IMR-90 (cell line): ENCODE data around the gene DTX1. TPM values are rescaled to one million over a fixed set of nuclear protein-coding genes. Genes with fewer than 3 reads are reported as not detected.

Source experiments
- ATAC-seq: fragments of 200-7000 bp; cut with Tn5 transposase; 2 replicates; pipeline ENCODE4 v1.9.1; 2020; ENCODE audit warnings: low read depth, mild to moderate bottlenecking, moderate library complexity
- BruUV-seq: library from RNA; stranded (reverse); fragments of 400-500 nt; replicated peaks from 2 replicates; lab custom pipeline; 2021; lab: Mats Ljungman, UMichigan
- CTCF ChIA-PET: fragments of 300-600 bp; formaldehyde crosslinking; extraction: SDS; loops from one replicate; lab custom pipeline; 2021; ENCODE audit warnings: antibody characterized with exemption; lab: Yijun Ruan, JAX
- POLR2A ChIA-PET: fragments of 300-600 bp; sonication (Branson Sonifier 250); formaldehyde crosslinking; loops from one replicate; lab custom pipeline; 2022; ENCODE audit warnings: antibody characterized with exemption; ENCODE audit not compliant: unreplicated experiment; lab: Charles Lee
- DNase-seq: peaks from one replicate; pipeline ENCODE4 v3.0.0; 2013
- H2AFZ ChIP-seq: replicated peaks from 2 replicates; pipeline ENCODE3; 2013; ENCODE audit warnings: low read length, mild to moderate bottlenecking; ENCODE audit not compliant: poor library complexity
- H2AK5ac ChIP-seq: 2 replicates; pipeline ENCODE4 v1.6.1; 2013; ENCODE audit warnings: low read depth, low read length, inconsistent platforms
- H2AK9ac ChIP-seq: replicated peaks from 2 replicates; pipeline ENCODE3; 2013; ENCODE audit warnings: mild to moderate bottlenecking, low read depth, low read length, moderate library complexity; ENCODE audit not compliant: poor library complexity
- H2BK120ac ChIP-seq: 2 replicates; pipeline ENCODE4 v1.6.1; 2013; ENCODE audit warnings: low read depth, low read length, inconsistent platforms
- H2BK15ac ChIP-seq: 3 replicates; pipeline ENCODE4 v1.6.1; 2013; ENCODE audit warnings: low read depth, low read length, inconsistent platforms
- H2BK20ac ChIP-seq: 2 replicates; pipeline ENCODE4 v1.6.1; 2013; ENCODE audit warnings: low read depth, mild to moderate bottlenecking, inconsistent platforms, low read length, moderate library complexity
- H2BK5ac ChIP-seq: 2 replicates; pipeline ENCODE4 v1.6.1; 2013; ENCODE audit warnings: mild to moderate bottlenecking, low read depth, low read length, inconsistent platforms; ENCODE audit not compliant: poor library complexity, severe bottlenecking
- H3K14ac ChIP-seq: replicated peaks from 2 replicates; pipeline ENCODE4 v1.6.1; 2013; ENCODE audit warnings: low read depth, low read length, inconsistent platforms
- H3K18ac ChIP-seq: 2 replicates; pipeline ENCODE4 v1.6.1; 2013; ENCODE audit warnings: low read depth, low read length, control low read depth
- H3K23ac ChIP-seq: 2 replicates; pipeline ENCODE4 v1.6.1; 2013; ENCODE audit warnings: low read depth, low read length, inconsistent platforms
- H3K27ac ChIP-seq: 2 replicates; pipeline ENCODE4 v1.5.1; 2013; ENCODE audit warnings: mild to moderate bottlenecking, control low read depth, low read length; ENCODE audit not compliant: insufficient read depth
- H3K27me3 ChIP-seq: 2 replicates; pipeline ENCODE4 v1.6.1; 2013; ENCODE audit warnings: low read length; ENCODE audit not compliant: control insufficient read depth, insufficient read depth
- H3K36me3 ChIP-seq: 2 replicates; pipeline ENCODE4 v1.6.1; 2013; ENCODE audit warnings: low read length, mixed read lengths; ENCODE audit not compliant: control insufficient read depth, insufficient read depth
- H3K4ac ChIP-seq: 2 replicates; pipeline ENCODE4 v1.6.1; 2013; ENCODE audit warnings: low read depth, low read length, inconsistent platforms
- H3K4me1 ChIP-seq: 2 replicates; pipeline ENCODE4 v1.6.1; 2013; ENCODE audit warnings: low read length, mixed read lengths; ENCODE audit not compliant: control insufficient read depth, insufficient read depth
- H3K4me2 ChIP-seq: 2 replicates; pipeline ENCODE4 v1.6.1; 2013; ENCODE audit warnings: low read depth, mild to moderate bottlenecking, control low read depth, low read length, moderate library complexity
- H3K4me3 ChIP-seq: 2 replicates; pipeline ENCODE4 v1.5.1; 2013; ENCODE audit warnings: low read depth, mild to moderate bottlenecking, control low read depth, low read length, moderate library complexity; ENCODE audit not compliant: insufficient read depth
- H3K56ac ChIP-seq: 2 replicates; pipeline ENCODE4 v1.6.1; 2013; ENCODE audit warnings: low read length, inconsistent platforms; ENCODE audit not compliant: insufficient read depth; ENCODE audit errors: extremely low read depth
- H3K79me1 ChIP-seq, 2 experiments: 2 replicates each; pipeline ENCODE4 v1.6.1; 2013; ENCODE audit warnings: low read length in 2 of 2, inconsistent platforms in 1 of 2, low read depth in 1 of 2
- H3K9ac ChIP-seq: 2 replicates; pipeline ENCODE4 v1.6.1; 2013; ENCODE audit warnings: low read depth, low read length, control low read depth
- H3K9me1 ChIP-seq: 2 replicates; pipeline ENCODE4 v1.6.1; 2013; ENCODE audit warnings: low read length, inconsistent platforms; ENCODE audit not compliant: insufficient read depth
- H3K9me3 ChIP-seq: 2 replicates; pipeline ENCODE4 v1.6.1; 2013; ENCODE audit warnings: low read length; ENCODE audit not compliant: control insufficient read depth, insufficient read depth
- H4K20me1 ChIP-seq: 2 replicates; pipeline ENCODE4 v1.6.1; 2013; ENCODE audit warnings: low read length, inconsistent platforms; ENCODE audit not compliant: insufficient read depth
- H4K5ac ChIP-seq: 2 replicates; pipeline ENCODE4 v1.6.1; 2013; ENCODE audit warnings: mild to moderate bottlenecking, low read depth, low read length, control low read depth
- H4K8ac ChIP-seq, 2 experiments: 2 replicates each; pipeline ENCODE4 v1.6.1; 2013; ENCODE audit warnings: low read depth in 2 of 2, low read length in 2 of 2, control low read depth in 1 of 2, inconsistent platforms in 1 of 2
- H4K91ac ChIP-seq: 2 replicates; pipeline ENCODE4 v1.6.1; 2013; ENCODE audit warnings: low read depth, low read length, inconsistent platforms; ENCODE audit not compliant: insufficient read depth
- BHLHE40 ChIP-seq: fragments of 150-350 bp; IDR thresholded peaks from 2 replicates; pipeline ENCODE4 v1.6.1; 2016; ENCODE audit warnings: mild to moderate bottlenecking, low read depth, low read length
- CEBPB ChIP-seq: IDR thresholded peaks from 2 replicates; pipeline ENCODE4 v1.6.1; 2012; ENCODE audit warnings: low read depth, low read length, improper control_type of control experiment
- CHD1 ChIP-seq: IDR thresholded peaks from 2 replicates; pipeline ENCODE4 v1.6.1; 2012; ENCODE audit warnings: low read depth, low read length, improper control_type of control experiment
- CTCF ChIP-seq: conservative IDR thresholded peaks from 2 replicates; pipeline ENCODE4 v1.5.1; 2012; ENCODE audit warnings: mild to moderate bottlenecking, low read depth, low read length, improper control_type of control experiment
- ELK1 ChIP-seq: fragments of 150-350 bp; IDR thresholded peaks from 2 replicates; pipeline ENCODE4 v1.6.1; 2016; ENCODE audit warnings: low read depth, mild to moderate bottlenecking, low read length, moderate library complexity, borderline replicate concordance
- FOS ChIP-seq: fragments of 150-350 bp; IDR thresholded peaks from 2 replicates; pipeline ENCODE4 v1.6.1; 2016; ENCODE audit warnings: low read depth, low read length
- MAFK ChIP-seq: IDR thresholded peaks from 2 replicates; pipeline ENCODE4 v1.6.1; 2012; ENCODE audit warnings: low read depth, low read length, improper control_type of control experiment
- MAZ ChIP-seq: IDR thresholded peaks from 2 replicates; pipeline ENCODE4 v1.6.1; 2012; ENCODE audit warnings: low read depth, mild to moderate bottlenecking, low read length, improper control_type of control experiment, moderate library complexity, borderline replicate concordance
- MXI1 ChIP-seq: IDR thresholded peaks from 2 replicates; pipeline ENCODE4 v1.6.1; 2012; ENCODE audit warnings: low read depth, mild to moderate bottlenecking, low read length, moderate library complexity, borderline replicate concordance
- NFE2L2 ChIP-seq: fragments of 150-350 bp; IDR thresholded peaks from 2 replicates; pipeline ENCODE4 v1.6.1; 2016; ENCODE audit warnings: low read depth, mild to moderate bottlenecking, low read length
- RAD21 ChIP-seq: IDR thresholded peaks from 2 replicates; pipeline ENCODE4 v1.6.1; 2012; ENCODE audit warnings: low read length, improper control_type of control experiment
- RCOR1 ChIP-seq: IDR thresholded peaks from 2 replicates; pipeline ENCODE4 v1.6.1; 2012; ENCODE audit warnings: mild to moderate bottlenecking, low read length, improper control_type of control experiment; ENCODE audit not compliant: insufficient replicate concordance
- RFX5 ChIP-seq: IDR thresholded peaks from 2 replicates; pipeline ENCODE4 v1.8.0; 2012; ENCODE audit warnings: low read depth, mild to moderate bottlenecking, low read length, moderate library complexity
- SMC3 ChIP-seq: fragments of 150-350 bp; IDR thresholded peaks from 2 replicates; pipeline ENCODE4 v1.6.1; 2016; ENCODE audit warnings: low read depth, mild to moderate bottlenecking, antibody characterized with exemption, low read length, moderate library complexity
- USF2 ChIP-seq: fragments of 150-350 bp; IDR thresholded peaks from 2 replicates; pipeline ENCODE4 v1.6.1; 2017; ENCODE audit warnings: mild to moderate bottlenecking, antibody characterized with exemption, low read length, low read depth
- WGBS, 2 experiments: methylation state at CpG; one replicate each; pipeline versions ENCODE4 v1.1.5 to v1.1.7; 2013; ENCODE audit warnings: missing lambda C conversion rate in 2 of 2; ENCODE audit not compliant: insufficient read length in 1 of 2; ENCODE audit errors: extremely low coverage in 2 of 2; 5-methylcytosine and 5-hydroxymethylcytosine counted together
- dilution Hi-C: fragments of 300-500 bp; cut with HindIII; formaldehyde crosslinking; loops from one replicate; pipeline ENCODE4 v1.14.3; 2018; ENCODE audit warnings: low sequenced_read_pairs; ENCODE audit not compliant: unreplicated experiment
- in situ Hi-C: fragments of 300-500 bp; cut with MboI; formaldehyde crosslinking; loops from 3 replicates; pipeline ENCODE4 v1.14.3; 2019; ENCODE audit warnings: low sequenced_read_pairs, inconsistent platforms, mixed read lengths
- intact Hi-C: fragments of 100-400 bp; cut with micrococcal nuclease; formaldehyde crosslinking; loops from 2 replicates; pipeline ENCODE4 v1.10.0; 2022
- polyA plus RNA-seq, 3 experiments: library from polyadenylated mRNA; depleted of rRNA; stranded (reverse); fragments of >200 nt; gene quantifications; 2 replicates each; pipeline ENCODE4 v1.2.3, GENCODE V29; 2012; ENCODE audit warnings: low replicate concordance in 1 of 3
- total RNA-seq: library from RNA; depleted of rRNA; stranded (reverse); fragments of >200 nt; gene quantifications from 2 replicates; pipeline ENCODE4 v1.2.3, GENCODE V29; 2012

Gene DTX1
- total and polyA plus RNA-seq, 2 of the 4 experiments (the other 2 are of a cell fraction) = not detected

GRCh38 chr12:113077859-113078255, 21.3 kb downstream of the DTX1 start:
- Histone ChIP-seq H3K9me1 (no peaks in the 10 kb centered on the region), H3K9me3 (no peaks in the 10 kb centered on the region), H2BK5ac (no peak overlapping the region), H3K27me3 (peaks cover 20% of the 10 kb centered on the region), H4K5ac (no peak overlapping the region), H3K14ac (no peak overlapping the region), H4K20me1 (no peaks in the 10 kb centered on the region), H3K23ac (no peak overlapping the region), H3K56ac (no peak overlapping the region), H3K4me1 (no peaks in the 10 kb centered on the region), H3K79me1 (no peaks in the 10 kb centered on the region), H4K91ac (no peak overlapping the region), H2AFZ (no peak overlapping the region), H3K36me3 (no peaks in the 10 kb centered on the region), H2BK120ac (no peak overlapping the region), H3K27ac (no peak overlapping the region), H2BK20ac (no peak overlapping the region), H3K4ac (no peak overlapping the region), H2AK5ac (no peak overlapping the region), H3K9ac (no peak overlapping the region), H3K4me3 (no peak overlapping the region), H4K8ac (no peak overlapping the region), H3K18ac (no peak overlapping the region), H3K4me2 (no peak overlapping the region), H2BK15ac (no peak overlapping the region), H2AK9ac (no peak overlapping the region)
- dilution Hi-C loops (no loop called here), intact Hi-C loops (no loop called here), in situ Hi-C loops (no loop called here)
- ATAC-seq = no peak
- no TSS peak for BruUV-seq
- WGBS, 2 experiments = 16% methylated on average over 21 of the region's 48 CpGs; no CpG with 5 or more reads in 1 of the 2 experiments
- no peak for DNase-seq
- TF ChIP-seq SMC3 (no peak), NFE2L2 (no peak), RCOR1 (no peak), CTCF (no peak), MAFK (no peak), RFX5 (no peak), MAZ (no peak), USF2 (no peak), BHLHE40 (no peak), MXI1 (no peak), CEBPB (no peak), CHD1 (no peak), RAD21 (no peak), FOS (no peak), ELK1 (no peak)
- ChIA-PET CTCF (no interaction called here), POLR2A (no interaction called here)
